Measurements from ENCODE around the gene CLEC4F. TPM values are rescaled to one million over a fixed set of nuclear protein-coding genes. Genes with fewer than 3 reads are reported as not detected.

Gene CLEC4F
- total RNA-seq, 6 experiments from 2014 or later: not detected

DNA sequence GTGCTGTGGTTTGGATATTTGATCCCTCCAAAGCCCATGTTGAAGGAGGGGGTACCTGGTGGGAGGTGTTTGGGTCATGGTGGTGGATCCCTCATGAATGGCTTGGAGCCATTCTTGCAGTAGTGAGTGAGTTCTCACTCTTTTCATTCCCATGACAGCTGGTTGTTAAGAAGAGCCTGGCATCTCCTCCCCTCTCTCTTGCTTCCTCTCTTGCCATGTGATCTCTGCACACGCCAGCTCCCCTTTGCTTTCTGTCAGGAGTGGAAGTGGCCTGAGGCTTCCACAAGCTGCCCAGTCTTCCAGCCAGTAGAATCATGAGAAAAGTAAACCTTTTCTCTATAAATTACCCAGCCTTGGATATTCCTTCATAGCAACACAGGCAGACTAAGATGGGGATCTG, 61.0 kb downstream of the CLEC4F start:
- ATAC-seq: no peak
- no peak for TF ChIP-seq POLR2A (IDR thresholded peaks at IDR 0.05)
- TF ChIP-seq, protein P1, sequence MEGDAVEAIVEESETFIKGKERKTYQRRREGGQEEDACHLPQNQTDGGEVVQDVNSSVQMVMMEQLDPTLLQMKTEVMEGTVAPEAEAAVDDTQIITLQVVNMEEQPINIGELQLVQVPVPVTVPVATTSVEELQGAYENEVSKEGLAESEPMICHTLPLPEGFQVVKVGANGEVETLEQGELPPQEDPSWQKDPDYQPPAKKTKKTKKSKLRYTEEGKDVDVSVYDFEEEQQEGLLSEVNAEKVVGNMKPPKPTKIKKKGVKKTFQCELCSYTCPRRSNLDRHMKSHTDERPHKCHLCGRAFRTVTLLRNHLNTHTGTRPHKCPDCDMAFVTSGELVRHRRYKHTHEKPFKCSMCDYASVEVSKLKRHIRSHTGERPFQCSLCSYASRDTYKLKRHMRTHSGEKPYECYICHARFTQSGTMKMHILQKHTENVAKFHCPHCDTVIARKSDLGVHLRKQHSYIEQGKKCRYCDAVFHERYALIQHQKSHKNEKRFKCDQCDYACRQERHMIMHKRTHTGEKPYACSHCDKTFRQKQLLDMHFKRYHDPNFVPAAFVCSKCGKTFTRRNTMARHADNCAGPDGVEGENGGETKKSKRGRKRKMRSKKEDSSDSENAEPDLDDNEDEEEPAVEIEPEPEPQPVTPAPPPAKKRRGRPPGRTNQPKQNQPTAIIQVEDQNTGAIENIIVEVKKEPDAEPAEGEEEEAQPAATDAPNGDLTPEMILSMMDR (IDR thresholded peaks at IDR 0.05): no peak
- no peaks in the 10 kb centered on the region for H3K27me3 ChIP-seq
- no peaks in the 10 kb centered on the region for H3K9me3 ChIP-seq
- no CpG with 5 or more reads among the region's 1 CpG for WGBS (ENCODE audit: insufficient coverage, low coverage, low lambda C conversion rate, missing lambda C conversion rate)
- H3K4me3 ChIP-seq: no peak overlapping the region
- intact Hi-C loops (cut with DNase I): no loop called here
- no peaks in the 10 kb centered on the region for H3K4me1 ChIP-seq
- no peak for DNase-seq
- H3K27ac ChIP-seq: no peak overlapping the region
- H3K36me3 ChIP-seq: no peaks in the 10 kb centered on the region

Small RNA genes within 50 kb of the gene (small RNA-seq; reads per million reads assigned to genes)
- gene HMGN2P21: 0 reads per million in 2 experiments

Other genes starting within 250 kb of the CLEC4F start
- gene ADD2, start 52.4 kb downstream of the CLEC4F start, total RNA-seq: under 1 TPM in 5 of 6 experiments, not detected in 1; under 0.01 to 1.00 (median 0.14) TPM
- not detected for gene FIGLA, start 30.0 kb downstream of the CLEC4F start, total RNA-seq
- gene CD207, start 15.2 kb upstream of the CLEC4F start, total RNA-seq: under 1 TPM in 1 of 6 experiments, not detected in 5; 0.16 TPM
- gene VAX2, start 80.0 kb upstream of the CLEC4F start, total RNA-seq: not detected
- gene ATP6V1B1, start 115.3 kb upstream of the CLEC4F start, total RNA-seq: under 1 TPM in 1 of 6 experiments, not detected in 5; 0.44 TPM
- under 1 TPM in 5 of 6 experiments, not detected in 1; 0.25 to 0.93 (median 0.50) TPM for gene ANKRD53, start 158.0 kb upstream of the CLEC4F start, total RNA-seq
- gene TEX261, start 174.3 kb upstream of the CLEC4F start, total RNA-seq: 10 to 100 TPM; 26.5 to 33.2 (median 27.1) TPM
- gene NAGK, start 248.0 kb upstream of the CLEC4F start, total RNA-seq: 10 to 100 TPM; 17.7 to 51.7 (median 36.1) TPM

All from right lobe of liver (tissue), 6 donors.